OCI-M1 (cell line): ENCODE data around the gene ABHD12B.

Experiments used
- DNase-seq: peaks from one replicate; lab custom pipeline; 2025; lab: John Stamatoyannopoulos, UW

Gene ABHD12B, protein sequence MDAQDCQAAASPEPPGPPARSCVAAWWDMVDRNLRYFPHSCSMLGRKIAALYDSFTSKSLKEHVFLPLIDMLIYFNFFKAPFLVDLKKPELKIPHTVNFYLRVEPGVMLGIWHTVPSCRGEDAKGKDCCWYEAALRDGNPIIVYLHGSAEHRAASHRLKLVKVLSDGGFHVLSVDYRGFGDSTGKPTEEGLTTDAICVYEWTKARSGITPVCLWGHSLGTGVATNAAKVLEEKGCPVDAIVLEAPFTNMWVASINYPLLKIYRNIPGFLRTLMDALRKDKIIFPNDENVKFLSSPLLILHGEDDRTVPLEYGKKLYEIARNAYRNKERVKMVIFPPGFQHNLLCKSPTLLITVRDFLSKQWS

DNA sequence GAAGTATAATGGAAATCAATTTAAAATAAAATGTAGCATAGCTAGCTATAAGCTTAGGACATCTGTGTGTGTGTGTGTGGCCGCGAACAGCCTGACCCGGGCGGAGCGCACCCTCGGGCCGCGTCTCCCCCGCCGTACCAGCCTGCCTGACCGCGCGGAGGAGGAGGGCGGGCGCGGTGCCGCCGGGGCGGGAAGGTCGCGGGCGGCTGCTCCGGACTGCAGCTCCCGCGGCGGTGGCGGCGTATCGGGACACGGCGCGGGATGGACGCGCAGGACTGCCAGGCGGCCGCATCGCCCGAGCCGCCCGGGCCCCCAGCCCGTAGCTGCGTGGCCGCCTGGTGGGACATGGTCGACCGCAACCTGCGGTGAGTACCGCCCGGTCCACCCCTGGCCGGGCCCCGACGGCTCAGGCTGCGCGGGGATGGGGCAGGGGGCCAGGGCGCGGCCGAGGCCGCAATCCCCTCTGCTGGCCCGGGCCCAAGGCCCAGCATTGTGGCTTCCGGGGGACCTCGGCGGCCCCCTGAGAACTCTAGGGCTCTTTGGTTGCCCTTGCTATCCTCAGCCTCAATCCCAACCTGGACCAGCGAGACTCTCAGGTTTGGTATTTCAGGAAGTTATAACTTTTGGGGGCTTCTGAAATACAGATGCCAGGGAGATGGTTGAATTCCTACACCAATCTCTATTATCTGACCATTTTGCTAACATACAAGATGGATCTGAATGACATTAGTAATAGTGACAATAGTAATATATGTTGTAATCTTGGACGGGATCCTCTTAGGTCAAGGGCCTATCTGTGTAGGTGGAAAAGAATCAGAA is at the start of gene ABHD12B:
Gene ABHD12B (plus strand): TSS at position 140 of the 819 bp plus-strand sequence. CDS start 122 bp downstream, at position 262.
- DNase-seq: no peak

DNA sequence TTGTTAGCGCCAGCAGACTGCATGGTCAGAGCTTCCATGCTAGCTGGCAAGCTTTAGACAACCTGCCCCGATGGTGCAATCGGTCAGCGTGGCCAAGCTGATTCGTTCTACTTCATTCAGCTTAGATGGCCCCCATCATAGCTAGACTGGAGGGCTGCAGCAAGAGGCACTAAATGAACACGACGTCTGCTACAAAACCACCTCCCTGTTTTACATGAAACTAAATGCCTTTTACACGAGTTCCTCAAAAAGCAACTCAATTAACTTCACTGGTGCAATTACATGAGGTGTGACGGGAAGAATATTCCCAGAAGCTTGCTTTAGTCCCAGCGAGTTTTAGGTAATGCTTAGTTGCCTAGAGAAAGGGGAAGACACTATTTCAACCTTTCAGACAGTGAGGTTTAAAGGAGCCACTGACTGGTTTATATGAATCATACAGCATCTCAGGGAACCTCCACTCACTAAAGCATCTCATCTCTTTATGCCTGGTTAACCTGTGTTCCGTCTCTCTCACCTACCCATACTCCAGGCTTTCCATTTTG is 49.3 kb upstream of the ABHD12B start:
- no peak for DNase-seq

DNA sequence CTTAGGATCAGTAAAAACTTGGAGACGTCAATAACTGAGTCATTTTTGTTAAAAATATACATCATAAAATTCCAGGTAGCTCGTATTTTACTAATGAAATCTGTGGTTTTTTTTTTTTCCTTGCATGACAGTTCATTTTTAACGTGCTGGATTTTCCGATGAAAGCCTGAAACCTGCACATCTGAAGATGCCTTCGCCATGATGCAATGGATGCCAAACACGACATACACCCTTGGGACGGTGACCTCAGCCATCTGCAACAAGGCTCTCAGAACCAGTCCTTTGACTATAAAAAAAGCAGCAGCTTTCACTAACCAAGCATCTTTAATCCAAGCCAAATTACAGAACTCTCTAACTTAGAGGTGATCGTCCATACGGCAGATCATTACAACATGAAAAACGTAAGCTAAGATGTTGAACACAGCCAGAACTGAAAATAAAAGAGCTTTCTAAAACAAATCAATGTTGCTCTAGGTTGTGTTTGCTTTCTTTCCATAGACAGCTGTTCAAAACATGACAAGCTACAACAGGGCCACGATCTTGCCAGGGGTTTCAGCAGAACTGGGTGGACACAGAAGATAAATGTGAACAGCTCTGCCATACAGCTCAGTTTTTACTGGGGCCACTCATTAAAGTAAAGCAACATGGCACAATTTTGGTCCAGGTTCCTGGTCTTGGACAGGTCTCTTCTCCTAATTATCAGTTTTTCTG is 48.6 kb upstream of the ABHD12B start:
- no peak for DNase-seq

DNA sequence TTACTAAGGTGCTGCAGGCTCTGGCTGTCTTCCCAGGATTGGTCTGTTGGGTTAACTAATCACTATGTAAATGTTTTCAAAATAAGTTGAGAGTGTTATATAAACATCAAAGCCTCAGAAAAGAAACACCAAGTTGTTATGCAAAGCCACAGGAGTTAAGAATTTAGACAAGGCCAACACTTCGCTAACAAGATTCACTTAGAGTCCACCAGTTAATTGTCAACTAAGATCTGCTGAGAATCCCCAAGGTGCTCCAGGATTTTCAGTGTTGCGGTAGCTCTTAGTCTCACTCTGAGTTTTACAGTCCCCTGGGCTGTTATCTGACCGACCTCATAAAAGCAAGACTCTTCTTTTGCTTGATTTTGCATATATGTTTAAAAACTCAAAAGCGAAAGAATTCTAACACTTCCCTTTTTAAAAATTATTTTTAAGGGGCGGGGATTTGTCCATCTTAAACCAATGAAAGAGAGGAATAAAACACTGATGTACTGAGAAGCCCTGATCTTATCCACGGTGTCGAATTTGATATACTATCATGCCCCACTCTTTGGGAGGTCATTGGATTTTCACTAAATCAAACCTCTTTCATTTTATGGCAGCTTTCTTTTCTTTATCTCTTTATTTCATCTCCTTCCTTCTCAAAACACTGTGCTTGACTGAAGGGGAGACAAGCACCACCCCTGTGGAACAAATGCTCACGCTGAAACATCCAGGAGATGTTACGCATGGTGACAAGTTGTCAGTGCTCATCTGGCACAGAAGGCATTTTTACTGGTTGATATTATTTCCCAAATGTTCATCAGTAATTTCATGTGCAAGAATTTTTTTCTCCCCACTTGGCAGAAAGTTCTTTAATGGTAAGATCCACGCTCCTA is 47.9 kb upstream of the ABHD12B start:
- DNase-seq: peak; percentile 5

DNA sequence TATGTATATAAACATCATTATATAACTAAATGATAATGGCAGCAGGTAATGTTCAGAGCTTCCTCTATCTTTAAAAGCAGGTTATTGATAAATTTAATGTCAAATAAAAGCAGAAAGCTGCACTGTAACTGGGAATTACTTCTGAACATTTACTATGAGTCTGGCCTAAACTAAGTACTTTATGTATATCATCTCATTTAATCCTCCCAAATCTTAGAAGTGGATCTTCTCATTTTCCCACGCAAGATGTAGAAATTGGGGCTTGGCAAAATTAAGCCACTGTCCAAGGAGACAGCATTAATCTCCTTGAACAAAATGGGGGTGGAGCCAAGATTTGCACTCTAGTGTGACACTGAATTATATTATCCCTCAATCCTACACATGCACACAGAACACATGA is 46.5 kb upstream of the ABHD12B start:
- DNase-seq: no peak

DNA sequence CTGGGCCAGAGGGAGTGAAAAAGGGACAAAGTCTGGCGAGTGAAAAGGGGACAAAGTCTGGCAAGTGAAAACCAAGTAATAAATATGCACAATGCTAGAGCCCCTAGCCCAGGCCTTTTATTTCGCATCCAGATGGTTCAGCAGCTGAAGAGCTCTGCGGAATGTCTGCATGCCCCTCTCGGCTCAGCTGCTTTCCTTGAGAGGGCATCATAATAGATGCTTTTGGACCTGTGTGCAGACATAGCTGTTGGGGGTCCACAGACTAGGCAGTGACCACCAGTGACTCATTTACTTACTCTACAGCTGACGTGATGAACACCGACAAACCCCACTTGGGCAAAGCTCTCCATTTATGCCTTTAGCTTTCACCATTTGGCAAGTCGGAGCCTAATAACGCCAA is 45.2 kb upstream of the ABHD12B start:
- no peak for DNase-seq

DNA sequence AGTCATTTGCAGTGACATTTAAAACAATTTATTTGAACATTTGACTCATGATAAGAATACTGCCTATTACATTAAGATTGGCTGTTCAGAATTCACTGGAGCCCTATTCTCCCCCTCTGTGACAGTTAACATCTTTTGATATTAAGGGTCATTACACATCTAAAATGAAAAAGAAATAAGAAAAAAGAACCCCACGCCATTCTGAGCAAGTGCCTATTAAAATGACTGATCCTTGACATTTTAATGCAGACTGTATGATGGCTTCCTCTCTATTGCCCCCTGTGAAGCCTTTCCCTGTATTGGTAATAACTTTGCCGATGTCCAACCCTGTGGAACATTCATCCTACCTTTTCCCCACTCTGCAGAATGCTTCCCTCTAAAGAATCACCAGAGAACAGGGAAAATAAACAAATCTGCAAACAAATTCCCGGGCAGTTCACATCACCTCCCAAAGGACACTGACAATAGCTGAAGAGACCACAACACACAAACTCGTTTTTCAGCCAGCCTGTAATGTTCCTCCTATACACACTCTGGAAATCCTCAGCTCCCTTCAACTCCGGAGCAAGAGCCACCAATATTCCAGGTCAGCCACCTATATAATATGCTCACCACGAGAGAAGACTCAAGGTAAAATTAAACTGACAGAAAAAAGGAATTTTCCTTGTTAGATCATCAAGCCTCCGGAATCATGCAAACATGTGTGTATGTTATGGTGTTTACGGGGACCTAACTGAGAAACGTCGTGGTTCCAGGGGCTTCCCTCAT is 42.9 kb upstream of the ABHD12B start:
- no peak for DNase-seq

DNA sequence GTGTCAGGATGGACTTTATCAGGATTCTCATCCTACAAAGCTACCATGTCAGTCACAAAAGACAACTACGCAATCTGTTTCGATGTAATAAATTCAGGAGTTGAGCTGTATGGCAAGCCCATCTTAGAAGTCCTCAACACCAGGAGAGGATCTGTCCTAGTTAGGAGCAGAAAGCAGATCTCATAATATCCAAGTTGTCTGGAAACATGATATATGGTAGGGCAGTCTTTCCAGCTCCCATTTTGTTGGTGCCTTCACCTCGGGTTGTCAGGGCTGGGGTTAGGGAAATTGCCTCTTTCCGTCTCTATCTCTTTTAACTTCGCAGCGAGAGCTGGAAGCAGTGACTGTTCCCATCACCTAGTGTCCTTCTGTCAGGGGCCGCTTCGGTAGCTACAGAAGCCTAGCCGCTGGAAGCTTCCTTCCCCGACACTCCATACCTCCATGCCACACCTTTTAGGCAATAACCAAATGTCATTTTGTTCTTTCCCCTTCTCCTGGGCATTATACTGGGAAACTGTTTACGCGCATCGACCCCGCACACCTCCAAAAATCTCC is 42.3 kb upstream of the ABHD12B start:
- DNase-seq: no peak

DNA sequence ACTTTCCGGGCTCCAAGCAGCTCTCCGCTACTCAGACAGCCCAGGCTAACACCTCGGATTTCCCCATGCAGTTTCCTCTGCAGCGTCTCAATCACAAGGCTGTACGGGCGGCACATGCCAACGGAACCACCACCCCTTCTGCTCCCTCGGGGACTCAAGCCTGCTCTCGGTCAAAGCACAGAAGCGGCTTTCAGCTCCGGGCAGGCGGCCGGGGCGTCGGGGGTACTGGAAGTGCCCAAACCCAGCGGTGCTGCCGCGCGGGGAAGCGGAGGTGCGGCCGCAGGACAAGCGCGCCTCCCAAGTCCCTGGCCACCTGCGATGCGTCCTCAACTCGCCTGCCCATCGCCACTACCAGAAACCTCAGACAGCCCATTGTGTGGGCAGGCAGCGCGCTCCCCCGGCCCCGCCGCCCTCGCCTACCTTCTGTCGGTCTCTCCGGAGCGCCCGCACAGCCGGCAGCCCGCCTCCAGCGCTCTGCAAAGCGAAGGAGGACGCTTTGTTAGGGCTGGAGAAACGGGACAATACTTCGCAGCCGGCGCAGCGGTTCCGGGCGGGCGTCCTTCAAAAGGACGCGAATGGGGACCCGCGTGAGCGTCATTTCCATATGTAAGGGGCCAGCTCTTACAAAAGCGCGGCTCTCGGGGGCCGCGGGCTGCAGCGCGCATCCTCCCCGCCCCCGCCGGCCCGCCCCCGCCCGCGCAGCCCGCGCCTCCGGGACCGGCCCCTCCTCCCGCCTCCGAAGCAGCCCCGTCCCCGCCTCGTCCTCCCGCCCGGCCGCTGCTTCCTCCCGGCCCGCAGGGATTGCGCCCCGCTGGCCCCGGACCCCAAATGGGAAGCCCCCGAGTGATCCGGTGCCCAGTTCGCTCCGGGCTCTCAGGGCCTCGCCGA is 41.6 kb upstream of the ABHD12B start:
- DNase-seq: peak; percentile 14

DNA sequence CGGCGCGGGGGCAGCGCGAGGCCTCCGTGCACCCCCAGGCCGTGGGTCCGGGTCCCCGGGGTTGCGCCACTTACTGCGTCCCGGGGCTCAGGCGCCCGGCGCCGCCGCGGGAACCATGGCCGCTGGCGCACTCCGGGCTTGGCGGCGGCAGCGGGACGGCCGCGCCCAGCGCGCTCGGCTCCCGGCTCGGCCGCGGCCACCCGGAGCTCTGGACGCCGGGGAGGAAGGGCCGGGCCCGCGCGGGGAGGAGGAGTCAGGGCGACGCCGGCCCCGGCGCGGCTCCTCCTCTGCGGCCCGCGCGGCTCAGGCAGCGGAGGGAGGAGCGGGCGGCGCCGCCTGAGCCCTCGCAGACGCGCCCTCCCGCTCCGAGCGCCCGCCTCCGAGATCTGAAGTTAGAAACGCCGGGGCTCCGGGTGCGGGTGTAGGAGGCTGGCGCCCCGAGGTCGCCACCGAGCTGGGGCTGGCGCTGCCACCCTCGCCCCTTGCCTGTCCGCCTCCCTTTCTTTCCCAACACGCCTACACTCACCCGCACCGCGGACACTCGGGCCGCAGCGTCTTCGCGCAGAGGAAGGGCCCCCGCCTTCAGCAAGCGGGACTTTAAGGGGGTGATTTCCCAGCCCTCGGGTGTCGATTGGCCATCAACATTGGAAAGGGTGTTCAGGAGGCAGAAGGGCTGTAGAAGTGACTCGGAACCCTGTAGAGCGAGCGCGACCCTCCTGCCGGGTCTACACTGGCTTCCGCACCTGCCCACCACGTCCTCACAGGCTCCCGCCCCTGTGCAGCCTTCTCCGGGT is 40.7 kb upstream of the ABHD12B start, which contains the start of gene NIN:
Gene NIN (minus strand): TSS at position 231 of the 794 bp plus-strand sequence. CDS start 9,106 bp downstream, outside the sequence.
- peak; percentile 66 for DNase-seq

DNA sequence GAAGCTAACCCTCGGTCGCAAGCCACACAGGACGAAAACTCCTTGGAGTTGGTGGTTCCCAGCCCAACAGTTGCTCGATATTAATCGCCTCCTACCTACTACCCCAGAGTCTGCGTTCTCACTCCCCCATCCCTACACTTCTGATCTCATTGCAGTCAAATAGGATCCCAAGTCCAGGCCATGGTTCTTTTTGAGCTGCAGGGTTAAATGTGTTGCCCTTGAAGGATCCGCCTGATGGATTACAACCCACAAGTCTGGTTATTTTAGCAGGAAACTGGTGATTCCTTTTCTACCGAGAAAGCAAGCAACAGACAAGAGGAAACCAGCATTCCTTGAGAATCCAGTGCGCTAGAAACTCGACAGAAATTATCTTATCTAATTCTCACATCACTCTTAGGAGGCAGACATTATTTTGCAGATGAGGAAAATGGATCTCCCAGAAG is 40.1 kb upstream of the ABHD12B start:
- no peak for DNase-seq

DNA sequence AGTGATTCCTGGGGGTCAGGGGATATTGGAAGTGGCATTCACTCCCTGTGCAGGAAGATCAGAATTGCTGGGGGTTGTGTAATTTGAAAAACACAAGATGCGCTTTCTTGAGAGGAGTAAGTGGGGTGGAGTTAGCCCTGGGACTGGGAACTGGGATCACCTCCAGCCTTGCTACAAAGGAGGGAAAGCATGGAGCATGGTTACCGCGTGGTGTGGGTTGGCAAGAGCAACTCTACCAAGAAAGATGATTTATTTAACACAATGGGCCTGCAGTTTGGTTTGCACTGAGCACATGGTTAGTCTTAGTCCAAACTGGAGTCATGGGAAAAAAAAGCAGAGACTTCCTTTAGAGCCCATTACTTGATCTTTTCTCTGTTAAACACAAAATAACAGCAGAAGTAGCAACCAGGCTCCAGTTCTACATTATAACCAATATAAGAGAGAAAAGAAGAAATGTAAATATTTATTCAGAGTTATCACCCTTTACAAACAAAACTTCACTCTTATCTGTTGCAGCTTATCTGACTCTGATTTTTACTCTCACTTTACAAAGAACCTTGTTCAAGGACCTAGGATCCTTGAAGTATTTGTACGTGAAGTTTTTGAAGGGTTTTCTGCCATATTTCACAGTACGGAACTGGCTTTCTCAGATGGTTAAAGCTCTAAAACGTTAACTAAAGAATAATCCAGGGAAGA is 38.8 kb upstream of the ABHD12B start:
- DNase-seq: no peak

DNA sequence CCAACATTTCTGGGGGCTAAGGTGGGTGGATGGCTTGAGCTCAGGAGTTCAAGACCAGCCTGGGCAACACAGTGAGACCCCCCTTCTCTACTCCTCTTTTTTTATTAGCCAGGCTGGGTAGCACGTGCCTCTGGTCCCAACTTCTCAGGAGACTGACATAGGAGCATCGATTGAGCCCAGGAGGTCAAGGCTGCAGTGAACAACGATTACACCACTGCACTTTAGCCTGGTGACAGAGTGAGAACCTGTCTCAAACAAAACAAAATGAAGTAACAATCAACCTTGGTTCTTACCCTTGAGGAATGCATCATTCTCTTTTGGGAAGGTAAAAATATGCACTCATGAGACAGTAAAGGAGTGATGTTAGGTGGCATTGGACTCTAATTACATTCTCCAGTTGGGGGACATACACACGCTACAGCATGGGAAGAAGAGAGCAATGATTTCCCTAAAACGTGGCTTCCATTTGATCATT is 37.0 kb upstream of the ABHD12B start:
- DNase-seq: no peak

DNA sequence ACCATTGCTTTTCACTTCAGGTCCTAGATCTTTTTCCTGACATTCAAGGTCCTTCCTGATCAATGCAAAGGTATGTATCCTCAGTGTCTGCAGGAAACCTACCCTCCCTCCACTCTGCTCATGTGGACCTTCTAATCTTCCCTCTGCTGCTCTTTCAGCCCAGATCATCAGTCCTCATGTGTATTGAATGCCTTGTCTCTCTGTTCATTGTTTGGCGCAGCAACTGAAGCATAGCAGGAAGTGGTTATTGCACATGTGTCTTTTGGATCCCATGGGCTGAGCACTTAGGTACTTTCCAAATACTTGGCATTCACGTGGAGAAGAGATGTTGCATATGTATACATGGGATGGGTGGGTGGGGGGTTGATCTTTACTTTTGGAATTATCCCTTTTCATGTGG is 36.6 kb upstream of the ABHD12B start:
- no peak for DNase-seq

DNA sequence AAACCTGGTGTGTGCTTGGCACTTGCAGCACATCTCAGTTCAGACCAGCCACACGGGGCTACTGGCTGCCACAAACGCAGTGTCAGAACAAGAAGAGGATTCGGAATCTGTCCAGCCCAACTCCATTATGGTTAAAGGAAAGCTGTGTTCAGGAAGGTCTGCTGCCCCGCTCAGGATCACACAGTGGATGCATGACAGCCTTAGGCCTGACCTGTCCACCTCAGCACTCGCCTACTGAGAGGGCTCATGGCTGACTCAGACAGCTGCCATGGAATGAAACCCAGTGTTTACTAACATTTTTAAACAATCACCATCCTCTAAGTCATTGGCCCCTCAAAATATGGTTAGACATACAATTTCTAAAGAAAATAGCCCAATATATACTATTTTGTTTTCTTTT is 35.3 kb upstream of the ABHD12B start:
- no peak for DNase-seq

DNA sequence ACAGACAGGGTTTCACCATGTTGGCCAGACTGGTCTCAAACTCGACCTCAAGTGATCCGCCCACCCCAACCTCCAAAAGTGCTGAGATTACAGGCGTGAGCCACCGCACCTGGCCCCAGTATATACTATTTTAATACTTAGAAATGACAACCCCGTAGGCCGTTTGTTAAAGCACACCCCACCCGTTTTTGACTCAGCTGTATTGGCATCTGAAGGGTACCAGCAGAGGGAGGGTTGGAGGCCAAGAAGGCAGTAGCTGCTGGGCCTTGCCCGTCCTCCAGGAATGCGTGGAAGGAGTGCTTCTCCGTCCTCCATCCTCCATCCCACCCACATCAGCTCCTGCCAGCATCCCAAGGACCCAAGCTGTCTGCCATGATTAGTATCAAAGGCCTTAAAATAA is 34.6 kb upstream of the ABHD12B start:
- DNase-seq: no peak

DNA sequence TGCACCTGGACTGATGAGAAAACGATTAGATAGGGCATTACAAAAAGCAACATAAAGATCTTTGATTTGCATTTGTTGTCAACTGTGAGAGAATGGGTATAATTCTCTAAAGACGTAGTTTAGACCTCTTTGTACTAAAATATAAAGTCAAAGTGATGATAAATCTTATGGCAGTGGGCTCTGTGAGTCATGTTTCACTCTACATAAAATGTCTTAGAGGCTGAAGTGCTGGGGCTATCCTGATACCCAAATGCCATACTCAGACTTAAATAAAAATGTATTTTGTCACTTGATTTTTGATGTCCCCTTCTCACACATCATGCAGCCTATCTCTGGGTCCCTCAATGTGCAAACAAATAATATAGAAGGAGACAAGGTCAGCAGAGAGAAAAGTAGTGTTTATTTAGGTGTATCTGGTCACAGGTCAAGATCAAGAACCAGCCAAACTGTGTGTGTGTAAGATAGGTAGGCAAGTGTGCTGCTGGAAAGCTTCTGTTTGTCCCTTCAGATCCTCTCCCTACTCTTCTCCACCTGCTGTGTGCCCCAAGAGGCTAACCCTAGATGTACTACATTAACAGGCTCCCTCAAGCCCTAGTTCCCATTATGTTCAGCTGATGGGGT is 33.9 kb upstream of the ABHD12B start:
- DNase-seq: no peak
